GM08714 (cell line): ENCODE results near the gene BHLHE40.

Source experiments
- H3K4me3 ChIP-seq: fragments of 200-500 bp; sonication (Bioruptor generic); 2 replicates; pipeline ENCODE4 v1.5.1; 2014; ENCODE audit warnings: mild to moderate bottlenecking, low read length, inconsistent platforms
- ZNF274 ChIP-seq: IDR thresholded peaks from 2 replicates; pipeline ENCODE4 v1.6.1; 2012; ENCODE audit warnings: mild to moderate bottlenecking, low read depth, low read length

BHLHE40 gene

GRCh38 chr3:4984511-4984864 is 5.3 kb downstream of the BHLHE40 start:
- peak overlapping the region; percentile 31 for H3K4me3 ChIP-seq
- no peak for TF ChIP-seq ZNF274

- no peak overlapping the region for H3K4me3 ChIP-seq
- TF ChIP-seq ZNF274, result no peak
Measured at GRCh38 chr3:4985330-4986174, 6.3 kb downstream of the BHLHE40 start.

GRCh38 chr3:4986175-4986781 is 7.0 kb downstream of the BHLHE40 start:
- H3K4me3 ChIP-seq, result peak overlapping the region; percentile 64; the same call in 1 of the 2 replicates
- no peak for TF ChIP-seq ZNF274

- H3K4me3 ChIP-seq, result peak overlapping the region; percentile 64; the same call in 1 of the 2 replicates
- TF ChIP-seq ZNF274, result no peak
Measured at GRCh38 chr3:4986782-4987537, 7.7 kb downstream of the BHLHE40 start.

GRCh38 chr3:4987538-4988296 is 8.5 kb downstream of the BHLHE40 start:
- no peak overlapping the region for H3K4me3 ChIP-seq
- no peak for TF ChIP-seq ZNF274

GRCh38 chr3:4988983-4989834 is 10.0 kb downstream of the BHLHE40 start:
- no peak for TF ChIP-seq ZNF274
- H3K4me3 ChIP-seq, result no peak overlapping the region

- no peak for TF ChIP-seq ZNF274
- no peak overlapping the region for H3K4me3 ChIP-seq
Measured at GRCh38 chr3:4990069-4990468, 10.8 kb downstream of the BHLHE40 start.

GRCh38 chr3:4992118-4992517 is 12.9 kb downstream of the BHLHE40 start:
- TF ChIP-seq ZNF274, result no peak
- no peak overlapping the region for H3K4me3 ChIP-seq

- H3K4me3 ChIP-seq, result no peak overlapping the region
- no peak for TF ChIP-seq ZNF274
Measured at GRCh38 chr3:4993276-4994143, 14.3 kb downstream of the BHLHE40 start.

- no peak for TF ChIP-seq ZNF274
- no peak overlapping the region for H3K4me3 ChIP-seq
Measured at GRCh38 chr3:4994144-4994730, 15.0 kb downstream of the BHLHE40 start.

GRCh38 chr3:4994823-4995499 is 15.7 kb downstream of the BHLHE40 start:
- H3K4me3 ChIP-seq, result no peak overlapping the region
- no peak for TF ChIP-seq ZNF274
